ENCODE results near the gene GRIK4.

The GRIK4 gene

DNA sequence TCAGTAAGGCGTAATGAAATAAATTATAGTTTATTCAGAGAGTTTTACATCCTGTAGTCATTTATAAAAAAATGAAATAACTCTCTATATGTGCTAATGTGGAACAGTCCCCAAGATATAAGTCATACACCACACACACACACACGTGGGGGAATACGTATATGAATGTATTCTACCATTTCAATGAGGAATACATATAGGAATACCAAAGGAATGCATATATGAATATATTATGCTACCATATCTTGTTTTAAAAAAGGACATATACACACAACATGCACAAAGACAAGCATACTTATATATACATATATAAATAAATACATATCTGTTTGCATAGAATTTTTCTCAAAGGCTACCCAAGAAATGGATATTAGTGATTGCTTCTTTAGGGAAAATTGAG, 39.6 kb upstream of the GRIK4 start:
- H3K27ac ChIP-seq (replicated peaks): no peak overlapping the region
- TF ChIP-seq, protein P1, sequence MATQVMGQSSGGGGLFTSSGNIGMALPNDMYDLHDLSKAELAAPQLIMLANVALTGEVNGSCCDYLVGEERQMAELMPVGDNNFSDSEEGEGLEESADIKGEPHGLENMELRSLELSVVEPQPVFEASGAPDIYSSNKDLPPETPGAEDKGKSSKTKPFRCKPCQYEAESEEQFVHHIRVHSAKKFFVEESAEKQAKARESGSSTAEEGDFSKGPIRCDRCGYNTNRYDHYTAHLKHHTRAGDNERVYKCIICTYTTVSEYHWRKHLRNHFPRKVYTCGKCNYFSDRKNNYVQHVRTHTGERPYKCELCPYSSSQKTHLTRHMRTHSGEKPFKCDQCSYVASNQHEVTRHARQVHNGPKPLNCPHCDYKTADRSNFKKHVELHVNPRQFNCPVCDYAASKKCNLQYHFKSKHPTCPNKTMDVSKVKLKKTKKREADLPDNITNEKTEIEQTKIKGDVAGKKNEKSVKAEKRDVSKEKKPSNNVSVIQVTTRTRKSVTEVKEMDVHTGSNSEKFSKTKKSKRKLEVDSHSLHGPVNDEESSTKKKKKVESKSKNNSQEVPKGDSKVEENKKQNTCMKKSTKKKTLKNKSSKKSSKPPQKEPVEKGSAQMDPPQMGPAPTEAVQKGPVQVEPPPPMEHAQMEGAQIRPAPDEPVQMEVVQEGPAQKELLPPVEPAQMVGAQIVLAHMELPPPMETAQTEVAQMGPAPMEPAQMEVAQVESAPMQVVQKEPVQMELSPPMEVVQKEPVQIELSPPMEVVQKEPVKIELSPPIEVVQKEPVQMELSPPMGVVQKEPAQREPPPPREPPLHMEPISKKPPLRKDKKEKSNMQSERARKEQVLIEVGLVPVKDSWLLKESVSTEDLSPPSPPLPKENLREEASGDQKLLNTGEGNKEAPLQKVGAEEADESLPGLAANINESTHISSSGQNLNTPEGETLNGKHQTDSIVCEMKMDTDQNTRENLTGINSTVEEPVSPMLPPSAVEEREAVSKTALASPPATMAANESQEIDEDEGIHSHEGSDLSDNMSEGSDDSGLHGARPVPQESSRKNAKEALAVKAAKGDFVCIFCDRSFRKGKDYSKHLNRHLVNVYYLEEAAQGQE (IDR thresholded peaks at IDR 0.05; ENCODE audit: insufficient replicate concordance, low read depth): no peak
- TF ChIP-seq POLR2AphosphoS5 (IDR thresholded peaks at IDR 0.05; ENCODE audit: low read depth) (no peak), GABPA (IDR thresholded peaks at IDR 0.05; ENCODE audit: low read depth) (no peak), SPI1 (IDR thresholded peaks at IDR 0.05; ENCODE audit: borderline replicate concordance, low read depth) (no peak)
- TF ChIP-seq, protein P2, sequence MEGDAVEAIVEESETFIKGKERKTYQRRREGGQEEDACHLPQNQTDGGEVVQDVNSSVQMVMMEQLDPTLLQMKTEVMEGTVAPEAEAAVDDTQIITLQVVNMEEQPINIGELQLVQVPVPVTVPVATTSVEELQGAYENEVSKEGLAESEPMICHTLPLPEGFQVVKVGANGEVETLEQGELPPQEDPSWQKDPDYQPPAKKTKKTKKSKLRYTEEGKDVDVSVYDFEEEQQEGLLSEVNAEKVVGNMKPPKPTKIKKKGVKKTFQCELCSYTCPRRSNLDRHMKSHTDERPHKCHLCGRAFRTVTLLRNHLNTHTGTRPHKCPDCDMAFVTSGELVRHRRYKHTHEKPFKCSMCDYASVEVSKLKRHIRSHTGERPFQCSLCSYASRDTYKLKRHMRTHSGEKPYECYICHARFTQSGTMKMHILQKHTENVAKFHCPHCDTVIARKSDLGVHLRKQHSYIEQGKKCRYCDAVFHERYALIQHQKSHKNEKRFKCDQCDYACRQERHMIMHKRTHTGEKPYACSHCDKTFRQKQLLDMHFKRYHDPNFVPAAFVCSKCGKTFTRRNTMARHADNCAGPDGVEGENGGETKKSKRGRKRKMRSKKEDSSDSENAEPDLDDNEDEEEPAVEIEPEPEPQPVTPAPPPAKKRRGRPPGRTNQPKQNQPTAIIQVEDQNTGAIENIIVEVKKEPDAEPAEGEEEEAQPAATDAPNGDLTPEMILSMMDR (IDR thresholded peaks at IDR 0.05; ENCODE audit: insufficient read depth, low read length): no peak
- no peak overlapping the region for H3K4me3 ChIP-seq (replicated peaks; ENCODE audit: insufficient read depth, low read length)
- peaks cover 11% of the 10 kb centered on the region for H3K27me3 ChIP-seq (ENCODE audit: insufficient read depth, poor library complexity, severe bottlenecking)
- DNase-seq (ENCODE audit: low read depth in 1 of 2, low spot score in 1 of 2): no peak

DNA sequence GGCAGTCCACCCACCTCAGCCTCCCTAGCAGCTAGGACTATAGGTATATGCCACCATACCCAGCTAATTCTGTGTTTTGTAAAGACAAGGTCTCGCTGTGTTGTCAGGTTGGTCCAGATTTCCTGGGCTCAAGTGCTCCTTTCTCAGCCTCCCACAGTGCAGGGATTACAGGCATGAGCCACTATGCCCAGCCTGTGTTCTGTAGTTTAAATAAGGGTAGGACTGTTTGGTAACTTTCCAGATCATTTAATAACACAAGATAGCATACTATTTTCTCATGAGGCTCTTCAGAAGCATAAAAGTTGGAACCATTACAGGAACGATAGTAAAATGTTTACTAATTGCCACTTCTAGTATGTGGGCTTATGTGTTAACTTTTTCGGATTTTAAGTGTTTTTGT, 38.0 kb upstream of the GRIK4 start:
- Histone ChIP-seq H3K4me3 (replicated peaks; ENCODE audit: insufficient read depth, low read length) (no peak overlapping the region), H3K27ac (replicated peaks) (no peak overlapping the region), H3K27me3 (ENCODE audit: insufficient read depth, poor library complexity, severe bottlenecking) (peaks cover 11% of the 10 kb centered on the region)
- DNase-seq (ENCODE audit: low read depth in 1 of 2, low spot score in 1 of 2): no peak
- TF ChIP-seq SPI1 (IDR thresholded peaks at IDR 0.05; ENCODE audit: borderline replicate concordance, low read depth) (no peak), GABPA (IDR thresholded peaks at IDR 0.05; ENCODE audit: low read depth) (no peak), POLR2AphosphoS5 (IDR thresholded peaks at IDR 0.05; ENCODE audit: low read depth) (no peak)
- TF ChIP-seq, protein P1 (IDR thresholded peaks at IDR 0.05; ENCODE audit: insufficient replicate concordance, low read depth): no peak
- TF ChIP-seq, protein P2 (IDR thresholded peaks at IDR 0.05; ENCODE audit: insufficient read depth, low read length): no peak

DNA sequence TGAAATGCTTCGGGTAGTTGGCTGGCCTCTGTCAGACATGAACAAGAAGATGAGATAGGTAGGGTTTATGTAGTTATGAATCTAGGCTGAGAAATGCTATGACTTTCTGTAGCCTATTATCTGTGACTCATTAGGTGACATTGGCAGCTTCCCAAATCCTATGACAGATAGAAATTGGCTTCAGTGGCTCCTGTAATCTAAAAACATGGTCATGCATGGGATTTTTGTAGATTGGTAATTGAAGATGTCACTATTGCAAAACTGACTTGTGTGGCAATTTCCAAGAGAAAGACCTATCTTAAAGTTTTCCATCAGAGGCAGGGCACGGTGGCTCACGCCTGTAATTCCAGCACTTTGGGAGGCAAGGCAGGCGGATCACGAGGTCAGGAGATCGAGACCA, 29.4 kb upstream of the GRIK4 start:
- Histone ChIP-seq H3K27ac (replicated peaks) (no peak overlapping the region), H3K4me3 (replicated peaks; ENCODE audit: insufficient read depth, low read length) (no peak overlapping the region), H3K27me3 (ENCODE audit: insufficient read depth, poor library complexity, severe bottlenecking) (peaks cover 7% of the 10 kb centered on the region)
- DNase-seq (ENCODE audit: low read depth in 1 of 2, low spot score in 1 of 2): no peak
- TF ChIP-seq, protein P2 (IDR thresholded peaks at IDR 0.05; ENCODE audit: insufficient read depth, low read length): no peak
- no peak for TF ChIP-seq SPI1 (IDR thresholded peaks at IDR 0.05; ENCODE audit: borderline replicate concordance, low read depth)
- TF ChIP-seq, protein P1 (IDR thresholded peaks at IDR 0.05; ENCODE audit: insufficient replicate concordance, low read depth): no peak
- no peak for TF ChIP-seq POLR2AphosphoS5 (IDR thresholded peaks at IDR 0.05; ENCODE audit: low read depth)
- no peak for TF ChIP-seq GABPA (IDR thresholded peaks at IDR 0.05; ENCODE audit: low read depth)
